ENCODE data around the gene SLC17A7. TPM values are rescaled to one million over a fixed set of nuclear protein-coding genes. Genes with fewer than 3 reads are reported as not detected.
"Not testable (repeated sequence)": the region's sequence is repeated elsewhere in the genome, so short reads cannot be mapped to it uniquely, and the experiment has no call there.

The SLC17A7 gene
- total and polyA plus RNA-seq, 2 experiments from 2014 or later, result 0.77 to 2.2 TPM

GRCh38 chr19:49465371-49465770, 24.0 kb upstream of the SLC17A7 start:
- Histone ChIP-seq H3K9me3 (ENCODE audit: low read depth) (no peaks in the 10 kb centered on the region), H3K36me3 (no peaks in the 10 kb centered on the region), H3K27ac (no peak overlapping the region), H3K27me3 (no peaks in the 10 kb centered on the region), H3K4me1 (ENCODE audit: low read depth) (no peaks in the 10 kb centered on the region), H3K4me3 (no peak overlapping the region)
- TF ChIP-seq CTCF (IDR thresholded peaks at IDR 0.05; ENCODE audit: low read depth, low read length), result no peak
- DNase-seq (ENCODE audit: low read depth in 1 of 2, low spot score in 1 of 2), result no peak

- Histone ChIP-seq H3K4me1 (ENCODE audit: low read depth) (no peaks in the 10 kb centered on the region), H3K27me3 (no peaks in the 10 kb centered on the region), H3K27ac (no peak overlapping the region), H3K36me3 (peaks cover 3% of the 10 kb centered on the region), H3K4me3 (no peak overlapping the region), H3K9me3 (ENCODE audit: low read depth) (no peaks in the 10 kb centered on the region)
- no peak for TF ChIP-seq CTCF (IDR thresholded peaks at IDR 0.05; ENCODE audit: low read depth, low read length)
- DNase-seq (ENCODE audit: low read depth in 1 of 2, low spot score in 1 of 2), result no peak
These were observed 22.8 kb upstream of the SLC17A7 start for GRCh38 chr19:49463960-49464740.

GRCh38 chr19:49462492-49462891, 21.2 kb upstream of the SLC17A7 start:
- TF ChIP-seq CTCF (IDR thresholded peaks at IDR 0.05; ENCODE audit: low read depth, low read length), result no peak
- no peaks in the 10 kb centered on the region for H3K9me3 ChIP-seq (ENCODE audit: low read depth)
- no peak overlapping the region for H3K4me3 ChIP-seq
- peaks cover 3% of the 10 kb centered on the region for H3K36me3 ChIP-seq
- H3K27ac ChIP-seq, result no peak overlapping the region
- no peak for DNase-seq (ENCODE audit: low read depth in 1 of 2, low spot score in 1 of 2)
- no peaks in the 10 kb centered on the region for H3K4me1 ChIP-seq (ENCODE audit: low read depth)
- no peaks in the 10 kb centered on the region for H3K27me3 ChIP-seq

GRCh38 chr19:49461656-49462055, 20.3 kb upstream of the SLC17A7 start:
- Histone ChIP-seq H3K36me3 (peaks cover 3% of the 10 kb centered on the region), H3K9me3 (ENCODE audit: low read depth) (no peaks in the 10 kb centered on the region), H3K4me3 (no peak overlapping the region), H3K27ac (no peak overlapping the region), H3K4me1 (ENCODE audit: low read depth) (no peaks in the 10 kb centered on the region), H3K27me3 (no peaks in the 10 kb centered on the region)
- DNase-seq (ENCODE audit: low read depth in 1 of 2, low spot score in 1 of 2), result no peak
- TF ChIP-seq CTCF (IDR thresholded peaks at IDR 0.05; ENCODE audit: low read depth, low read length), result no peak

- DNase-seq (ENCODE audit: low read depth in 1 of 2, low spot score in 1 of 2); H3K36me3 ChIP-seq; H3K4me1 ChIP-seq (ENCODE audit: low read depth); H3K27ac ChIP-seq; H3K27me3 ChIP-seq; H3K4me3 ChIP-seq; H3K9me3 ChIP-seq (ENCODE audit: low read depth): not testable (repeated sequence)
These were observed 19.8 kb upstream of the SLC17A7 start for GRCh38 chr19:49461130-49461529.

GRCh38 chr19:49459388-49459787, 18.1 kb upstream of the SLC17A7 start:
- no peak for DNase-seq (ENCODE audit: low read depth in 1 of 2, low spot score in 1 of 2)
- no peak for TF ChIP-seq CTCF (IDR thresholded peaks at IDR 0.05; ENCODE audit: low read depth, low read length)
- H3K36me3 ChIP-seq, result peaks cover 3% of the 10 kb centered on the region
- no peaks in the 10 kb centered on the region for H3K9me3 ChIP-seq (ENCODE audit: low read depth)
- no peak overlapping the region for H3K27ac ChIP-seq
- H3K27me3 ChIP-seq, result no peaks in the 10 kb centered on the region
- H3K4me1 ChIP-seq (ENCODE audit: low read depth), result no peaks in the 10 kb centered on the region
- no peak overlapping the region for H3K4me3 ChIP-seq
